ENCODE measurements around the gene TUT1. TPM values are rescaled to one million over a fixed set of nuclear protein-coding genes. Genes with fewer than 3 reads are reported as not detected.
"Not testable (repeated sequence)": the region's sequence is repeated elsewhere in the genome, so short reads cannot be mapped to it uniquely, and the experiment has no call there.

The TUT1 gene
- polyA plus RNA-seq, 2 donors: 9.0 to 15.2 TPM

GRCh38 chr11:62553839-62554361 is 37.4 kb downstream of the TUT1 start:
- H3K4me3 ChIP-seq (ENCODE audit: low read depth in 1 of 2, low read length in 2 of 2): peak overlapping the region in 1 of 2 donors; percentile 26
- peaks cover 0 to 4% of the 10 kb centered on the region in 2 donors for H3K36me3 ChIP-seq (ENCODE audit: control insufficient read depth in 2 of 2, insufficient read depth in 2 of 2, low read length in 1 of 2)
- H3K27ac ChIP-seq (ENCODE audit: low read depth in 2 of 2, low read length in 1 of 2): peak overlapping the region; percentile 100
- no peaks in the 10 kb centered on the region for H3K9me3 ChIP-seq (ENCODE audit: control insufficient read depth in 2 of 2, insufficient read depth in 1 of 2, low read depth in 1 of 2, low read length in 1 of 2)
- WGBS, 2 donors: 37 to 56% methylated on average over 8 of the region's 8 CpGs
- no peaks in the 10 kb centered on the region for H3K27me3 ChIP-seq (ENCODE audit: control insufficient read depth in 1 of 2, insufficient read depth in 2 of 2, low read length in 2 of 2)
- peaks cover 7 to 46% of the 10 kb centered on the region in 2 donors for H3K4me1 ChIP-seq (ENCODE audit: control insufficient read depth in 2 of 2, insufficient read depth in 2 of 2, low read length in 1 of 2)

- peak overlapping the region; percentile 100 for H3K27ac ChIP-seq (ENCODE audit: low read depth in 2 of 2, low read length in 1 of 2)
- peaks cover 9 to 47% of the 10 kb centered on the region in 2 donors for H3K4me1 ChIP-seq (ENCODE audit: control insufficient read depth in 2 of 2, insufficient read depth in 2 of 2, low read length in 1 of 2)
- H3K4me3 ChIP-seq (ENCODE audit: low read depth in 1 of 2, low read length in 2 of 2): peak overlapping the region in 1 of 2 donors; percentile 26
- 5 to 11% methylated on average over 14 to 15 of the region's 15 CpGs for WGBS, 2 donors
- H3K9me3 ChIP-seq (ENCODE audit: control insufficient read depth in 2 of 2, insufficient read depth in 1 of 2, low read depth in 1 of 2, low read length in 1 of 2): no peaks in the 10 kb centered on the region
- no peaks in the 10 kb centered on the region for H3K27me3 ChIP-seq (ENCODE audit: control insufficient read depth in 1 of 2, insufficient read depth in 2 of 2, low read length in 2 of 2)
- H3K36me3 ChIP-seq (ENCODE audit: control insufficient read depth in 2 of 2, insufficient read depth in 2 of 2, low read length in 1 of 2): peaks cover 0 to 2% of the 10 kb centered on the region in 2 donors
Observed at GRCh38 chr11:62553080-62553838, 38.1 kb downstream of the TUT1 start.

- WGBS, 2 donors: 10 to 23% methylated on average over 4 of the region's 4 CpGs
- H3K4me3 ChIP-seq (ENCODE audit: low read depth in 1 of 2, low read length in 2 of 2): peak overlapping the region in 1 of 2 donors; percentile 26
- H3K27me3 ChIP-seq (ENCODE audit: control insufficient read depth in 1 of 2, insufficient read depth in 2 of 2, low read length in 2 of 2): no peaks in the 10 kb centered on the region
- H3K36me3 ChIP-seq (ENCODE audit: control insufficient read depth in 2 of 2, insufficient read depth in 2 of 2, low read length in 1 of 2): peaks cover 0 to 2% of the 10 kb centered on the region in 2 donors
- H3K9me3 ChIP-seq (ENCODE audit: control insufficient read depth in 2 of 2, insufficient read depth in 1 of 2, low read depth in 1 of 2, low read length in 1 of 2): no peaks in the 10 kb centered on the region
- peak overlapping the region; percentile 100 for H3K27ac ChIP-seq (ENCODE audit: low read depth in 2 of 2, low read length in 1 of 2)
- H3K4me1 ChIP-seq (ENCODE audit: control insufficient read depth in 2 of 2, insufficient read depth in 2 of 2, low read length in 1 of 2): peaks cover 9 to 47% of the 10 kb centered on the region in 2 donors
Observed at GRCh38 chr11:62552485-62553079, 38.7 kb downstream of the TUT1 start.

- Histone ChIP-seq H3K4me1 (ENCODE audit: control insufficient read depth in 2 of 2, insufficient read depth in 2 of 2, low read length in 1 of 2) (peaks cover 9 to 30% of the 10 kb centered on the region in 2 donors), H3K27ac (ENCODE audit: low read depth in 2 of 2, low read length in 1 of 2) (peak overlapping the region in 1 of 2 donors; percentile 24)
- H3K9me3 ChIP-seq (ENCODE audit: control insufficient read depth in 2 of 2, insufficient read depth in 1 of 2, low read depth in 1 of 2, low read length in 1 of 2); H3K27me3 ChIP-seq (ENCODE audit: control insufficient read depth in 1 of 2, insufficient read depth in 2 of 2, low read length in 2 of 2); H3K4me3 ChIP-seq (ENCODE audit: low read depth in 1 of 2, low read length in 2 of 2); H3K36me3 ChIP-seq (ENCODE audit: control insufficient read depth in 2 of 2, insufficient read depth in 2 of 2, low read length in 1 of 2): not testable (repeated sequence)
- 99 to 100% methylated on average over 2 of the region's 2 CpGs for WGBS, 2 donors
Observed at GRCh38 chr11:62550478-62550877, 40.8 kb downstream of the TUT1 start.

GRCh38 chr11:62548545-62549335 is 42.6 kb downstream of the TUT1 start:
- Histone ChIP-seq H3K27me3 (ENCODE audit: control insufficient read depth in 1 of 2, insufficient read depth in 2 of 2, low read length in 2 of 2) (no peaks in the 10 kb centered on the region), H3K9me3 (ENCODE audit: control insufficient read depth in 2 of 2, insufficient read depth in 1 of 2, low read depth in 1 of 2, low read length in 1 of 2) (no peaks in the 10 kb centered on the region), H3K27ac (ENCODE audit: low read depth in 2 of 2, low read length in 1 of 2) (peak overlapping the region; percentile 99 to 100), H3K36me3 (ENCODE audit: control insufficient read depth in 2 of 2, insufficient read depth in 2 of 2, low read length in 1 of 2) (peaks cover 0 to 6% of the 10 kb centered on the region in 2 donors), H3K4me1 (ENCODE audit: control insufficient read depth in 2 of 2, insufficient read depth in 2 of 2, low read length in 1 of 2) (peaks cover 4 to 15% of the 10 kb centered on the region in 2 donors), H3K4me3 (ENCODE audit: low read depth in 1 of 2, low read length in 2 of 2) (no peak overlapping the region)
- 54 to 55% methylated on average over 17 of the region's 17 CpGs for WGBS, 2 donors

GRCh38 chr11:62547691-62548281 is 43.5 kb downstream of the TUT1 start:
- no peaks in the 10 kb centered on the region for H3K9me3 ChIP-seq (ENCODE audit: control insufficient read depth in 2 of 2, insufficient read depth in 1 of 2, low read depth in 1 of 2, low read length in 1 of 2)
- WGBS, 2 donors: 30 to 36% methylated on average over 8 of the region's 8 CpGs
- peaks cover 0 to 9% of the 10 kb centered on the region in 2 donors for H3K36me3 ChIP-seq (ENCODE audit: control insufficient read depth in 2 of 2, insufficient read depth in 2 of 2, low read length in 1 of 2)
- H3K27me3 ChIP-seq (ENCODE audit: control insufficient read depth in 1 of 2, insufficient read depth in 2 of 2, low read length in 2 of 2): no peaks in the 10 kb centered on the region
- H3K4me1 ChIP-seq (ENCODE audit: control insufficient read depth in 2 of 2, insufficient read depth in 2 of 2, low read length in 1 of 2): peaks cover 4 to 10% of the 10 kb centered on the region in 2 donors
- H3K27ac ChIP-seq (ENCODE audit: low read depth in 2 of 2, low read length in 1 of 2): peak overlapping the region; percentile 99 to 100
- peak overlapping the region; percentile 82 to 98 for H3K4me3 ChIP-seq (ENCODE audit: low read depth in 1 of 2, low read length in 2 of 2)

- Histone ChIP-seq H3K27me3 (ENCODE audit: control insufficient read depth in 1 of 2, insufficient read depth in 2 of 2, low read length in 2 of 2) (no peaks in the 10 kb centered on the region), H3K36me3 (ENCODE audit: control insufficient read depth in 2 of 2, insufficient read depth in 2 of 2, low read length in 1 of 2) (peaks cover 0 to 9% of the 10 kb centered on the region in 2 donors), H3K9me3 (ENCODE audit: control insufficient read depth in 2 of 2, insufficient read depth in 1 of 2, low read depth in 1 of 2, low read length in 1 of 2) (no peaks in the 10 kb centered on the region), H3K4me1 (ENCODE audit: control insufficient read depth in 2 of 2, insufficient read depth in 2 of 2, low read length in 1 of 2) (peaks cover 5 to 14% of the 10 kb centered on the region in 2 donors), H3K27ac (ENCODE audit: low read depth in 2 of 2, low read length in 1 of 2) (peak overlapping the region; percentile 99 to 100), H3K4me3 (ENCODE audit: low read depth in 1 of 2, low read length in 2 of 2) (peak overlapping the region; percentile 82 to 98)
- WGBS, 2 donors: 8 to 16% methylated on average over 32 to 40 of the region's 40 CpGs
Observed at GRCh38 chr11:62546929-62547625, 44.2 kb downstream of the TUT1 start.

GRCh38 chr11:62546244-62546928 is 44.9 kb downstream of the TUT1 start, which contains the start of gene AHNAK:
AHNAK (minus strand) TSS chr11:62546806; CDS start chr11:62536098, 10,708 bp downstream.
- peak within 1 kb of the TSS; percentile 99 to 100 for H3K27ac ChIP-seq (ENCODE audit: low read depth in 2 of 2, low read length in 1 of 2)
- 0 to 1% methylated on average over 49 to 69 of the region's 69 CpGs for WGBS, 2 donors
- H3K4me3 ChIP-seq (ENCODE audit: low read depth in 1 of 2, low read length in 2 of 2): peak within 1 kb of the TSS; percentile 82 to 98
- H3K36me3 ChIP-seq (ENCODE audit: control insufficient read depth in 2 of 2, insufficient read depth in 2 of 2, low read length in 1 of 2): peaks cover 0 to 9% of the 10 kb centered on the region in 2 donors
- H3K4me1 ChIP-seq (ENCODE audit: control insufficient read depth in 2 of 2, insufficient read depth in 2 of 2, low read length in 1 of 2): peaks cover 8 to 14% of the 10 kb centered on the region in 2 donors
- no peaks in the 10 kb centered on the region for H3K9me3 ChIP-seq (ENCODE audit: control insufficient read depth in 2 of 2, insufficient read depth in 1 of 2, low read depth in 1 of 2, low read length in 1 of 2)
- no peaks in the 10 kb centered on the region for H3K27me3 ChIP-seq (ENCODE audit: control insufficient read depth in 1 of 2, insufficient read depth in 2 of 2, low read length in 2 of 2)

Data from esophagus (tissue), 2 donors.